COLO829 (cell line): ENCODE measurements around the gene F2R.
"Not testable (repeated sequence)": the region's sequence is repeated elsewhere in the genome, so short reads cannot be mapped to it uniquely, and the experiment has no call there.

Source experiments
- DNase-seq: peaks from one replicate; pipeline ENCODE4 v3.0.0; 2012; ENCODE audit warnings: low spot score

F2R gene

DNA sequence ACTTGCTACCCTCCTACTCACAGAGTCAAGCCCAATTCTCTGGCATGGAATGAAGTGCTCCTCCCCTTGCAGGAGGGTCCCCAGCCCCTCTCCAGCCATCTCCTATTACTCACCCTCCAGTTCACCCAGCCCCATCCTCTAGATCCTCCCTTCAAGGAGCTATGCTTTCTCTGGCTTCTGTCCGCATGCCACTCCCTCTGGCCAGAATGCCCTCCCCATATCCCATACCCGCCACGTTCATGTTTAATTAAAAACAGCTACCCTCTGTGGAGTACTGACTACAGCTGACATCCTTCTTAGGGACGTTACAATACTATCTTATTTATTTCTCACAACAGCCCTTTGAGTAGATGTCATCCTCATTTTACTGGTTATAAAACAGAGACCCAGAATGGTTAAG, 3.0 kb downstream of the F2R start:
- no peak for DNase-seq

DNA sequence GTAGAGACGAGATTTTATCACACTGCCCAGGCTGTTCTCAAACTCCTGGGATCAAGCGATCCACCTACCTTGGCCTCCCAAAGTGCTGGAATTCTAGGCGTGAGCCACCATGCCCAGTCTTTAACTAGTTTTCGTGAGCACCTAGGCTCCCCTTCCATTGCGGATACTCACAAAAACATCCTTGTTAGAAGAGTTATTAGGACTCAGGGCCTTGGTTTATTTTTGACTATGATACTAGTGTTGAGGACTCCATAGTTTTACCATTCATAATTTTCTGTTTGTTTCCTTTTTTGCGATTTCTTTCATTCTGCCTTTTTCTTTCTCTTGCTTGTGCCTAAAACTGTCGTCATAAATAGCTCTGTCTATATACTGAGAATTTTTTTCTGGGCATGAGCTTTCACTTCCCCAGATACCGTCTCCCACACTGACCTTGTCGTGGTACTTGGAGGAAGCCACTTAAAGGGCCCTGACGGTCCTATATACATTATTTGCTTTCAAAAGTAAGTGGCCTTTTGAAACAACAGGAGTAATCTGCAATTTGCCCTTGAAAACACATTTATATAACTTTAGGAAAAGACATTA, 5.2 kb downstream of the F2R start:
- DNase-seq: no peak

DNA sequence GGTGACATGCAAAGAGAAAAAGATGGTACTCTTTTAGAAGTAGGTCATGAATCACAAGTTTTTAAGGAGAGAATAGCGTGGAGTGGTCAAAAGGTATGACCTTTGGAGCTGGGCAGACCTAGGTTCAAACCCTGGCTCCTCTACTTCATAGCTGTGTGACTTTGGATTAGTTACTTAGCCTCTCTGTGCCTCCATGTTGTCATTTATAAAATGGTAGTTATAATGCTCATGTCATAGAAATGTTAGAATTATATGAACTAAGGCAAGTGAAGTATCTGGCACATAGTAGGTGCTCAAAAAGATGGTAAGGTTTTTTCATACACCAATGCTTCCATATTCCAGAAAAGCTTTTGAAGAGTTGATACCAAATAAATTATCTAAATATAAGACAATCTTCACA, 7.3 kb downstream of the F2R start:
- no peak for DNase-seq

DNA sequence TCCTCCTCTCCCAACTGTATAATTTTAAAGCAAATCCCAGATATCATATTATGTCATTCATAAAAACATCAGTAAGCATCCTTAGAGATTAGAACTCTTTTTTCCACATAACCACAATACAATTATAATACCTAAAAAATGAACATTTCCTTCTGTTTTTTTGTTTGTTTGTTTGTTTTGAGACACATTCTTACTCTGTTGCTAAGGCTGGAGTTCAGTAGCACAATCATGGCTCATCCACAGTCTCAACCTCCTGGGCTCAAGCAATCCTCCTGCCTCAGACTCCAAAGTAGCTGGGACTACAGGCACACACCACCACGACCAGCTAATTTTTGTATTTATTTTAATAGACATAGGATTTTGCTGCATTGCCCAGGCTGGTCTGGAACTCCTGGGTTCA, 8.0 kb downstream of the F2R start:
- DNase-seq: no peak

DNA sequence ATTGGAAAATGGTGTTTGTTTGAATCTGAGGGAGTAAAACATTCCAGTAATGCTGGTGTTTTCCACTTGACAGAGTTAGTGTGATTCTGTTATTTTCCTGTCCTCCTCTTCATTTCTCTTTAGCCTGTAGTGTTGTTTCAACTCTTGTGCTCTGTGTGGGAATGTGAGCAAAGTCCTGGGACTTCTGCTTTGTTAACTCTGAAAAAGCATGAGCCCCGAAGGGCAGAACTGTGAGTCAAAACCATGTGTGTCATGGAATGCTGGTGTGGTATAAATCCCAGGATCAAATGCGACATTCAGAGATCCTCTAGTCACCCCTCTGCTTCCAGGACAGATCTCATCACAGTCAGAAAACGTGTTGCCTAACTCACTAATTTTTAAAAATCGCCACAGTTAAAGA, 8.9 kb downstream of the F2R start:
- peak; percentile 61 for DNase-seq

DNA sequence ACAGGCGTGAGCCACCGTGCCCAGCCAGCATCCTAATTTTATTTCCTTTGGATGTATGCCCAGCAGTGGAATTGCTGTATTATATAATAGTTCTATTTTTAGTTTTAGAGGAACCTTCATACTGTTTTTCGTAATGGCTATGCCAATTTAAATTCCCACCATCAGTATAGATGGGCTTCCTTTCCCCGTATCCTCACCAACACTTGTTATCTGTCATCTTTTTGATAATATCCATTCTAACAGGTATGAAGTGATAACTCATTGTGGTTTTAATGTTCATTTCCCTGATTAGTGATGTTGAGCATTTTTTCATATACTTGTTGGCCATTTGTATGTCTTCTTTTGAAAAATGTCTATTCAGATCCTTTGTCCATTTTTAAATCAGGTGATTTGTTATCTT, 13.0 kb downstream of the F2R start:
- no peak for DNase-seq

DNA sequence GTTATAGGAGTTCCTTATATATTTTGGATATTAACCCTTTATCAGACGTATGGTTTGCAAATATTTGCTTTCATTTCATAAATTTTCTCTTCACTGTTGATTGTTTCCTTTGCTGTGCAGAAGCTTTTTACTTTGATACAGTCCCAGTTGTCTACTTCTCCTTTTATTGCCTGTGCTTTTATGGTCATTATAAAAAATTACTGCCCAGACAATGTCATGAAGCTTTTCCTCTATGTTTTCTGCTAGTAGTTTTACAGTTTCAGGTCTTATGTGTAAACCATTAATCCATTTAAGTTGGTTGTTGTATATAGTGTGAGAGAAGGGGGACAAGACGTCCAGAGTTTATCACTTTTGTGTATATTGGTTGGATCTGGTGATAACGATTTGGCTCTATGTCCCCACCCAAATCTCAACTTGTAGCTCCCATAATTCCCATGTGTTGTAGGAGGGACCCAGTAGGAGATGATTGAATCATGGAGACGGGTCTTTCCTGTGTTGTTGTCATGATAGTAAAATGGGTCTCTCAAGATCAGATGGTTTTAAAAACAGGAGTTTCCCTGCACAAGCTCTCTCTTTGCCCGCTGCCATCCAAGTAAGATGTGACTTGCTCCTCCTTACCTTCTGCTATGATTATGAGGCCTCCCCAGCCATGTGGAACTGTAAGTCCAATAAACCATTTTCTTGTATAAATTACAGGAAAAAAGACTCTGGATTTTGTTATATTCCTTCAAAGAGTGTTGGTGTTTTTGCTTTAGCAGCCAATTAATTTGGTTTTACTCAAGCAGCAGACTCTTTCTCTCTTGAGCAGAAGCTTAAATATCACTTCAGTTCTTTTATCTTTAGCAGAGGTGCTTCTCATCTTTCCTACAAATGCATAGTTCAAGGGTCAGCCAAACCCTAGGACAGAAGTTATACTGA, 13.7 kb downstream of the F2R start:
- DNase-seq: no peak

DNA sequence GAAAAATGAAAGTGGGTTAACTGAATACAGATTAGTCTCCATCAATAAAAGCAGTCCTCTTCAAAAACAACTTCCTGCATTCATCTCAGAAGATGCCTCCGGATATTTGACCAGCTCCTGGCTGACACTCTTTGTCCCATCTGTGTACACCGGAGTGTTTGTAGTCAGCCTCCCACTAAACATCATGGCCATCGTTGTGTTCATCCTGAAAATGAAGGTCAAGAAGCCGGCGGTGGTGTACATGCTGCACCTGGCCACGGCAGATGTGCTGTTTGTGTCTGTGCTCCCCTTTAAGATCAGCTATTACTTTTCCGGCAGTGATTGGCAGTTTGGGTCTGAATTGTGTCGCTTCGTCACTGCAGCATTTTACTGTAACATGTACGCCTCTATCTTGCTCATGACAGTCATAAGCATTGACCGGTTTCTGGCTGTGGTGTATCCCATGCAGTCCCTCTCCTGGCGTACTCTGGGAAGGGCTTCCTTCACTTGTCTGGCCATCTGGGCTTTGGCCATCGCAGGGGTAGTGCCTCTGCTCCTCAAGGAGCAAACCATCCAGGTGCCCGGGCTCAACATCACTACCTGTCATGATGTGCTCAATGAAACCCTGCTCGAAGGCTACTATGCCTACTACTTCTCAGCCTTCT, 16.6 kb downstream of the F2R start:
- no peak for DNase-seq

DNA sequence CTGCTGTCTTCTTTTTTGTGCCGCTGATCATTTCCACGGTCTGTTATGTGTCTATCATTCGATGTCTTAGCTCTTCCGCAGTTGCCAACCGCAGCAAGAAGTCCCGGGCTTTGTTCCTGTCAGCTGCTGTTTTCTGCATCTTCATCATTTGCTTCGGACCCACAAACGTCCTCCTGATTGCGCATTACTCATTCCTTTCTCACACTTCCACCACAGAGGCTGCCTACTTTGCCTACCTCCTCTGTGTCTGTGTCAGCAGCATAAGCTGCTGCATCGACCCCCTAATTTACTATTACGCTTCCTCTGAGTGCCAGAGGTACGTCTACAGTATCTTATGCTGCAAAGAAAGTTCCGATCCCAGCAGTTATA, 17.1 kb downstream of the F2R start:
- DNase-seq: no peak

DNA sequence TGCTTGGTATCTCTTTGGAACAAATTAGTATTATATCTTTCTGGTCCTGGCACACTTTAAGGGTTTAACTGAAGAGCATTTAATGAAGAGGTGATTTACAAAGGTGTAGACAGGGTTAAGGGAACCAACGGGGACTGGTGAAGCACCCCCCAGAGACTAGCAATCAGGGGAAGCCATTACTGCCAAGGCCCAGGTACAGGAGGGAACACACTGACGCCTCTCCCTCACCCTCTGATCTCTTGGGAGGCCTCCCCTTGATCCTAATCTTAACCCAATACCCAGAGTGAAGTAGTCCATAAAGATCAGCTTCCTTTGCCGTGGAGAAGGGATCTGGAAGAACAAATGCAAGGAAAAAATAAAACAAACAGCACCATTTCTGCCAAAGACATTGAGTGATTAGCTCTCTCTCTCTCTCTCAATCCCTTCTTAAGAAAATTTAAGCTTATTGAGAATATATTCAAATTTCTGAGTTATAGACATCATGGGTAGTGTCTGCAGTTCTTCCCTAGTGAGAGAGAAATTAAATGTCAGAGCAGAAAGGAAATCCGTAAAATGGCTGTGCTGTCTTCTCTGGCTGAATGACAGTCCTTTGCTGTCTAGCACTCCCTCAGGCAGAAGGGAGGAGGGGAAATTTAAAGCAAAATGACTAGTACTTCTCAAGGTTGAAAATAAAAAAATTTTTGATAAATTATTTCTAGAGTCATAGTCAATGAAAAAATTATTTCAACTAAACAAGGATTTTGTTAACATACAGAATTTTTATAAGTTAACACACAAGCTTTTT, 20.0 kb downstream of the F2R start:
- no peak for DNase-seq

DNA sequence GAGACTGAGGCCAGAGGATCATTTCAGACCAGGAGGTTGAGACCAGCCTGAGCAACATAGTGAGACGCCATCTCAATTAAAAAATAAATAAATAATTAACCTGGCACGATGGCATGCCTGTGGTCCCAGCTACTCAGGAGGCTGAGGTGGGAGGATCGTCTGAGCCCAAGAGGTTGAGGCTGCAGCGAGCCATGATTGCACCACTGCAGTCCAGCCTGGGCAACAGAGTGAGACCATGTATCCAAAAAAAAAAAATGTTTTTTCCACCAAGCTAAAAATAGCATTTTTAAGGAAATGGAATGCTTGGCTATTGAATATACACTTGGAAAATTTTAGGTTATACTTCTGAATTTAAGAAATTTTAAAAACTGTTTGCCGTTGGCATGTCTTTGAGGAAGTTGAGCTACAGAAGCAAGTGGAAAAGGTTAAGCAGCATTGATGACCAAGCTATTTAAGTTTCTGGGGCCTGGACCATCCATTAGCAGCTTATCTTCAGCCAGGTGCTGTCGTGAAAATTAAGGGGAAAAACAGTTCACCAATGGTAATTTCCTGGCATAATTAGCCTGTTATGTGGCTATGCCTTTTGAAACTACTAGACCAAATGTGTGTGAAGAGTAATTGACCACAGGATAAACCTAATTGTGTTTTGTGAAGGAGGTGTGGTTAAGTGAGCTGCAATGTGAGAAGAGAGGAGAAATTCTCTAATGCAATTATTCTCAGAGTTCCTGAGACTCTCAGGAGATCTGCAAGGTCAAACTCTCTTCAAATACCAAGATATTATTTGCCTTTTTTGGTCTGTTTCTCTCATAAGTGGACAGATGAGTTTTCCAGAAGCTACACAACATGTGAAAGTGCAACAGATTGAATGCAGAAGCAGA, 21.0 kb downstream of the F2R start:
- DNase-seq: no peak

DNA sequence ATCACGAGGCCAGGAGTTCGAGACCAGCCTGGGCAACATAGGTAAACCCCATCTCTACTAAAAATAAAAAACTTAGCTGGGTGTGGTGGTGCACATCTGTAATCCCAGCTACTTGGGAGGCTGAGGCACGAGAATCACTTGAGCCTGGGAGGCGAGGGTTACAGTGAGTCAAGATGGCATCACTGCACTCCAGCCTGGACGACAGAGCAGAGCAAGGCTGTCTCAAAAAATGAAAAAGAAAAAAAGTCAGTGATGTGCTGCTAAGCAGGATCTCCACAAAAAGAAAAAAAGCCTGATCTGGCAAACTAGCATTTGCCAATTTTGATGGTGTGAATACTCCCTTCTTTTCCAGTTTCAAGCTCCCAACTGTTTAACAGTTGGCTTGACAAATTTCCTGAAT, 21.9 kb downstream of the F2R start:
- DNase-seq: no peak

DNA sequence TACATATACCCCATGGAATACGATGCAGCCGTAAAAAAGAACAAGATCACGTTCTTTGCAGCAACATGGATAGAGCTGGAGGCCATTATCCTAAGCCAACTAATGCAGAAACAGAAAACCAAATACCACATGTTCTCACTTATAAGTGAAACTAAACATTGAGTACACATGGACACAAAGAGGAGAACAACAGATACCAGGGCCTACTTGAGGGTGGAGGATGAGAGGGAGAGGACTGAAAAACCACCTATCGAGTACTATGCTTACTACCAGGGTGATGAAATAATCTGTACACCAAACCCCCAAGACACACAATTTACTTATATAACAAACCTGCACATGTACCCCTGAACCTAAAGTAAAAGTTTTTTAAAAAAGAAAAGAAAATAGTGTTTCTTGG, 25.6 kb downstream of the F2R start:
- not testable (repeated sequence) for DNase-seq

DNA sequence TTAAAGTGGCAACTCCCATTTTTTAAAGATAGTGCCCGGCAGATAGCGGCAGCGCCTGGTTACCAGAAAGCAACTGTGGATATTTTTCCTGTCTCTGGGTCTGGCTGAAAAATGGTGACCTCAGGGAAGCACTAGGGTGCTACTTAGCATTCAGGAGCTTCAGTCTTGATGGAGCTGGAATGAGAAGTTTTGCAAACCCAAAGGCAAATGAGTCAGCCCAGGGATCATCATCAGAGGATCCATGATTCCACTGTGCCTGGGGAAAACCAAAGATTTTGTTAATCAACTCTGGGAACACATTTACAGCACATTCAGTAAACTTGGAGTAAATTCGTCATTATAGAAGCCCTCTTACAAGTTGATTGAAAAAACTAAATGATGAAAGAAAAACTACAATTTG, 26.7 kb downstream of the F2R start:
- no peak for DNase-seq

DNA sequence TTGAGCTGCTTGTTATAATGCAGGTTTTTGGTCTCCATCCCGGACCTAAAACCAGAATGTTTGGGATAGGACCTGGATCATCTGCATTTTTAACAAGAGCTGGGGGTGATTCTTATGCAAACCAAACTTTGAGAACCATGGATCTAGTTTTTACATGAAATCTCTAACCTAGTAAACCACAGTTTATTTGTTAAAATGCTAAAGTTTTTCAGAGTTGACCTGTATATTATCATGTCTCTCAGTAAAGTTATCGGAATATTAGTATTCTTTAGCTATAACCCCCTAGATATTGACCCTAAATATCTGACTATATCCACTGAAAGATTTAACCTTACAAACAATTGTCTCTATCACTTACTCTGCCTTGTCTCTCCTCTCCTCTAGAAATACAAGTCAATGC, 28.7 kb downstream of the F2R start:
- DNase-seq: no peak

DNA sequence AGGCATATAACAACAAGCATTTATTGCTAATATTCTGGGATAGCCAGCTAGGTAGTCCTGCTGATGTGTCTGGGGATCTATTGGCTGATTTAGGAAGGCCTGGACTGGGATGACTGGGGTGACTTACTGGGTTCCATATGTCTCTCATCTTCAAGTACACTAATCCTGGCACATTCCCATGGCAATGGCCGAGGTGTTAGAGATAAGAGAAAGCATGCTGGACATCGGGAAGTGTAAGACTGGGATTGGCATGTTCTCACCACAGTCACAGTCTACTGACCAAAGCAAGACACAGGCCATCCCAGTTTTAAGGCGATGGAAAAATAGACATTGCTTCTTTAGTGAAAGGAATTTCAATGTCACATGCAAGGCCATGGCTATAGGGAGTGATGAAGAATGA, 29.7 kb downstream of the F2R start:
- no peak for DNase-seq

DNA sequence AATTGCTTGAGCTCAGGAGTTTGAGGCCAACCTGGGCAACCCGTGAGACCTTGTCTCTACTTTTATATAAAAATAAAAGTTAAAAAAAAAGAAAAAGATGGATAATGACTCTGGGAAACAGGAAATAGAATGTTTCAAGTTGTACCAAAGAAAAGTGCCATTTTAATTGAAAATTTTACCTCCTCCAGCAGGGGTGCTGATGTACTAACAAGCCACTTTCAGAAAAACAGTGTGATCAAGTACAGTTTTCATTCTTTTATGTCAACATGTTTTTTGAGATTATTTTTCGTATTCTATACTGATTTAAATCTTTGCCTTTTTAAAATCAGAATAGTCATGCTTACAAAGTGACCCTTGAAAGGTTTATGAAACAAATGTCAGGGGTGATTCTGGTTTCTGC, 30.8 kb downstream of the F2R start:
- DNase-seq: no peak

DNA sequence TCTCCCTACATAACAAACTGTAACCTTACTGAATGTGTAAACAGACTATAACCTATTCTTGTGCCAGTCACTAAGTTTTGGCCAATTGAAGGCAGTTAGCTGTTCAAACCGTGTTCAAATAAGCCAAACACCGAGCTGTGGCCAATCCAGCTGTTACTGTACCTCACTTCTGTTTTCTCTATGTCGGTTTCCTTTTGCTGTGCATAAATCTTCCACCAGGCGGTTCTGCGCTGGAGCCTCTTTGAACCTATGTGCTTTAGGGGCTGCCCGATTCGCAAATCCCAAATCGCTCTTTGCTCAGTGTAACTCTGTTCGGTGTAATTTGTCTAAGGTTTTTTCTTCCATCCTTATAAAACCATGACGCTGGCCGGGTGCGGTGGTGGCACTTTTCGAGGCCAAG, 31.8 kb downstream of the F2R start:
- no peak for DNase-seq

DNA sequence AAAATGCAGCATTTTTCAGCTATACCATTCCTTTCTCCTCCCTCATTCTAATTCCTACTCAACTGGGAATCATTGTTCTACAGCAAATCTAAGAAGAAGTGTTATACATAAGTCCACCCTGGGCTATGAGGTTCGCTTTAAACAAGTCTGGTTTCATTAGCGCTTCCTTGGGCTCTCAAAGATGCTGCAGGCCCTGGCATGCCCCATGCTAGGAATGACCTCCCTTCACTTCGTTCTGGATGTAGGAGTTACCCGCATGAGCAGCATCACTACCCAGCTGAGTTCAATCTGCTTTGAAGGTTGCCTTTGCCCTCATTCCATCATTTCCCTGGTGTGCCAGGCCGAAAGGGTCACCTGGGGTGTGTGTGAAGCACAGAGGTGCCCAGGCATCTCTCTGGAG, 35.4 kb downstream of the F2R start:
- DNase-seq: no peak

DNA sequence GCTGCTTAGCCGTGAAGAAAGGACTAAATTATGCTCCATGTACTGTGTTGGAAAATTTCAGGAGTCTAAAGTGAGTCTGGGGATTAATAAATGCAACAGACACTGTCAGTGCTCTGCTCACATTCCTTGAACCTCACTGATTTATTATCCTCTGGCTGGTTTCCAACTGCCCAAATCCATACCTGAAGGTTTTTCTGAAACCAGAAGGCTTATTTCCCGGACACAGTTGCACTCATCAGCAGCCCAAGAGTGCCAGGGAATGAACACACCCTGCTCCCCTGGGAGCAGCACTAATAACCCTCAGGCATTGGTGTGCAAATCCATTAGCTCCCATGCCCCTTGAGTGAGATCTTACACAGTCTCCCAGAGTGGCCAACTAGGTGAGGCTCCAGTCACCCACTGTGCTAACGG, 38.7 kb downstream of the F2R start:
- no peak for DNase-seq

DNA sequence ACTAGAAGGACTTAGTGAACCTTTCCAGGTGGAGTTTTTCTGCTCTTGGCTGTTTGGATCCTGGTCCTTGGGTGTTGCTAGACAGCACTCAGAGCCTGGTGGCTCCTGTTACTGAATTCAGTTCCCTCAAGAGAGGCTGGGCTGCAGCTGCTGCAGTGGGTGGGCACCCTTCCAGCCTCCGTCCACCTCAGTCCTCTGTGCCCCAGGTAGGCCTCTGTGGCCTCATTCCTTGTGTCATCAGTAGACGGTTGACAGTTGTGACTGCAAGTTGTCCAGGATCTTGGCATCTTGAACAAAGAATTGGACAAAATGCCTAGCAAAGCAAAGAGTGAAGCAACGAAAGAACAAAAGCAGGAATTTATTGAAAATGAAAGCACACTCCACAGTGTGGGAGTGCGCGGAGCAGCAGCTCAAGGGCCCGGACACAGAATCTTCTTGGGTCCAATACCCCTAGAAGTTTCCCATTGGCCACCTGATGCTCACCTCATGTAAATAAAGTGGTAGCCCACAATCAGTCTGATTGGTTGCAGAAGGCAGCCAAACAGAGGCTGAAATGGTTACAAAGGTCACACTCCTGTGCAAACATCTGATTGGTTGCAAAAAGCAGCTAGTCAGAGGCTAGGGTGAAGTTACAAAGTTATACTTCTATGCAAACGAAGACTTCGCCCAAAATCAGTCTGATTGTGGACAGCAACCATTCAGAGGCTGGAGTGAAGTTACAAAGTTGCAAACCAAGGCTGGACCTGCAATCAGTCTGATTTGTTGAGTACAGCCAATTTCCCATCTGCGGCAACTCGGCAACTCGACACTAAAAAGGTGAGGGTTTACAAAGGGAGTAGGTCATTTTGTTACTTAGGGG, 40.1 kb downstream of the F2R start:
- DNase-seq: no peak
